ENCODE measurements around the gene COL12A1. TPM values are rescaled to one million over a fixed set of nuclear protein-coding genes. Genes with fewer than 3 reads are reported as not detected.

The COL12A1 gene
- total RNA-seq, 3 donors from 2014 or later, result 90.9 to 441 (median 281) TPM

- Histone ChIP-seq H3K36me3 (no peaks in the 10 kb centered on the region), H3K27me3 (peaks cover 0 to 21% of the 10 kb centered on the region in 2 donors), H3K4me1 (peaks cover 0 to 4% of the 10 kb centered on the region in 2 donors), H3K4me3 (peak overlapping the region; percentile 61 to 78 (median 64)), H3K9me3 (no peaks in the 10 kb centered on the region), H3K27ac (peak overlapping the region; percentile 79 to 90)
- no peak for DNase-seq (ENCODE audit: low spot score in 2 of 2)
- TF ChIP-seq POLR2A (IDR thresholded peaks at IDR 0.05), result no peak
- no peak for TF ChIP-seq POLR2AphosphoS5 (IDR thresholded peaks at IDR 0.05)
- no peak for TF ChIP-seq CTCF (IDR thresholded peaks at IDR 0.05)
- intact Hi-C loops (cut with DNase I; ENCODE audit: low total_unique reads), result loop anchor here (10.0 kb wide), 1 partner anchor 1109 kb away; no protein-coding TSS in a partner anchor
These were observed 2.1 kb downstream of the COL12A1 start for GRCh38 chr6:75203721-75204120.

- TF ChIP-seq POLR2A (IDR thresholded peaks at IDR 0.05) (no peak), POLR2AphosphoS5 (IDR thresholded peaks at IDR 0.05) (no peak), CTCF (IDR thresholded peaks at IDR 0.05) (no peak)
- H3K9me3 ChIP-seq, result no peaks in the 10 kb centered on the region
- H3K36me3 ChIP-seq, result no peaks in the 10 kb centered on the region
- intact Hi-C loops (cut with DNase I; ENCODE audit: low total_unique reads), result loop anchor here (10.0 kb wide), 1 partner anchor 1108 kb away; no protein-coding TSS in a partner anchor
- peak overlapping the region; percentile 40 to 78 (median 61) for H3K4me3 ChIP-seq
- peaks cover 0 to 14% of the 10 kb centered on the region in 2 donors for H3K27me3 ChIP-seq
- H3K4me1 ChIP-seq, result peaks cover 0 to 4% of the 10 kb centered on the region in 2 donors
- no peak for DNase-seq (ENCODE audit: low spot score in 2 of 2)
- peak overlapping the region; percentile 54 to 67 for H3K27ac ChIP-seq
These were observed 3.1 kb downstream of the COL12A1 start for GRCh38 chr6:75202676-75203131.

- H3K4me3 ChIP-seq, result peak overlapping the region; percentile 40 to 78 (median 61)
- no peaks in the 10 kb centered on the region for H3K36me3 ChIP-seq
- peak overlapping the region; percentile 54 to 73 for H3K27ac ChIP-seq
- peaks cover 0 to 8% of the 10 kb centered on the region in 2 donors for H3K27me3 ChIP-seq
- no peak for TF ChIP-seq CTCF (IDR thresholded peaks at IDR 0.05)
- TF ChIP-seq POLR2AphosphoS5 (IDR thresholded peaks at IDR 0.05), result peak in 1 of 3 donors; percentile 8
- H3K4me1 ChIP-seq, result peaks cover 0 to 4% of the 10 kb centered on the region in 2 donors
- DNase-seq (ENCODE audit: low spot score in 2 of 2), result peak in 1 of 2 donors; percentile 58
- H3K9me3 ChIP-seq, result no peaks in the 10 kb centered on the region
- intact Hi-C loops (cut with DNase I; ENCODE audit: low total_unique reads), result loop anchor here (10.0 kb wide), 1 partner anchor 1107 kb away; no protein-coding TSS in a partner anchor
These were observed 3.8 kb downstream of the COL12A1 start for GRCh38 chr6:75201901-75202672.

GRCh38 chr6:75201021-75201420 is 4.8 kb downstream of the COL12A1 start:
- H3K27me3 ChIP-seq, result no peaks in the 10 kb centered on the region
- DNase-seq (ENCODE audit: low spot score in 2 of 2), result no peak
- no peaks in the 10 kb centered on the region for H3K36me3 ChIP-seq
- no peak overlapping the region for H3K4me3 ChIP-seq
- H3K4me1 ChIP-seq, result peaks cover 0 to 4% of the 10 kb centered on the region in 2 donors
- H3K9me3 ChIP-seq, result no peaks in the 10 kb centered on the region
- TF ChIP-seq POLR2A (IDR thresholded peaks at IDR 0.05) (no peak), CTCF (IDR thresholded peaks at IDR 0.05) (no peak), POLR2AphosphoS5 (IDR thresholded peaks at IDR 0.05) (no peak)
- H3K27ac ChIP-seq, result no peak overlapping the region
- intact Hi-C loops (cut with DNase I; ENCODE audit: low total_unique reads), result loop anchor here (10.0 kb wide), 1 partner anchor 1106 kb away; no protein-coding TSS in a partner anchor

GRCh38 chr6:75199889-75200288 is 6.0 kb downstream of the COL12A1 start:
- intact Hi-C loops (cut with DNase I; ENCODE audit: low total_unique reads), result loop anchor here (10.0 kb wide), 1 partner anchor 1105 kb away; no protein-coding TSS in a partner anchor
- no peaks in the 10 kb centered on the region for H3K27me3 ChIP-seq
- H3K4me1 ChIP-seq, result peaks cover 0 to 4% of the 10 kb centered on the region in 2 donors
- H3K4me3 ChIP-seq, result no peak overlapping the region
- H3K9me3 ChIP-seq, result no peaks in the 10 kb centered on the region
- DNase-seq (ENCODE audit: low spot score in 2 of 2), result no peak
- H3K27ac ChIP-seq, result no peak overlapping the region
- TF ChIP-seq CTCF (IDR thresholded peaks at IDR 0.05), result no peak
- no peak for TF ChIP-seq POLR2AphosphoS5 (IDR thresholded peaks at IDR 0.05)
- no peak for TF ChIP-seq POLR2A (IDR thresholded peaks at IDR 0.05)
- no peaks in the 10 kb centered on the region for H3K36me3 ChIP-seq

Data from breast epithelium (tissue), 4 donors.